LNCaP clone FGC (cell line): ENCODE results near the gene NFIX.

ENCODE experiments used
- DNase-seq: peaks from one replicate; pipeline ENCODE4 v3.0.0-alpha.2; 2011; ENCODE audit warnings: low read depth
- H3K4me3 ChIP-seq: 2 replicates; pipeline ENCODE4 v1.5.1; 2011; ENCODE audit warnings: mild to moderate bottlenecking, low read depth, low read length, control low read depth
- TF ChIP-seq, protein P1 (sequence below): IDR thresholded peaks from 2 replicates; pipeline ENCODE4 v1.5.1; 2012; ENCODE audit warnings: mild to moderate bottlenecking; ENCODE audit not compliant: control insufficient read depth, insufficient read depth; ENCODE audit errors: extremely low read depth

NFIX gene

DNA sequence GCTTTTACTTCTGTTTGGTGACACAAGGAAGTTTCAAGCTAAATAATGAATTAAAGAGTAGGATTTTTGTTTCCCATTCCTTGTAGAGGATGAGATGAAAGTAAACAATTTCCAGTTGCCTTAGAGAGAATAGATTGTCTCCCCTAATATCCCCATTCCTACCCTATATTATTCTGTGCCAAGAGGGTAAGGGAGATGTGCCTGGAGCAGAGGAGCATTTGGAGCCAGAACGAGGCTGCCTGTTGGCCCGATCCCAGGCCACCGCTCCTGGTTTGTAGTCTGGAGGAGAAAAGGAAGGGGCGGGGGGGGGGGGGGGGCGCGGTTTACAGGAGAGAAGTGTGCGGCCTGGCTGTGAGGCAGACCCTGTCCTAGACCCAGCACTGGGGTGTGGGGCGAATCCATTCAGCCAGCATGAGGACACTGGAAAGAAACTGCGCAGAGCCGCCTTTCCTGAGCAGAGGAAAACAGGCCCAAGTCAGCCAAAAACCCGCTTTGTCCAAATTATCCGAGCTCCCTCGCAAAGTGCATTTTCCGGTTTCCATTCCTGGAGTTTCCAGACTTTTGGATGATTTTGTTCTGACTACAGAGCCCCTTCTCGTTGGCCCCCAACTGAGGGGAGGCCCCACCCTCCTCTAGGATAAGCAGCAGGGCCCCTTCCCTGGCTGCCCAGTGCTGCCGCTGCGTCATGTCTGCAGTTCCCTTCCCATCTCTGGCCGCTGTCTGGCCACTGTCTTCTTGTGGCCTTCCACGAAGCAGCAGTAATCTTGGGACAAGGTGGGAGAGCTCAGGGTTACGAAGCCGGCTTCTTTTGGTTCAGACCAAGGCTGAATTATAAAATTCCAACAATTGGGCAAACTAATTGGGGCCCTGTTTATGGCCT lies 23.0 kb downstream of the NFIX start:
- H3K4me3 ChIP-seq, result peak overlapping the region; percentile 49

GRCh38 chr19:13019332-13019731 lies 24.1 kb downstream of the NFIX start:
- peak overlapping the region; percentile 49 for H3K4me3 ChIP-seq
- DNase-seq, result no peak
- TF ChIP-seq, protein P1, sequence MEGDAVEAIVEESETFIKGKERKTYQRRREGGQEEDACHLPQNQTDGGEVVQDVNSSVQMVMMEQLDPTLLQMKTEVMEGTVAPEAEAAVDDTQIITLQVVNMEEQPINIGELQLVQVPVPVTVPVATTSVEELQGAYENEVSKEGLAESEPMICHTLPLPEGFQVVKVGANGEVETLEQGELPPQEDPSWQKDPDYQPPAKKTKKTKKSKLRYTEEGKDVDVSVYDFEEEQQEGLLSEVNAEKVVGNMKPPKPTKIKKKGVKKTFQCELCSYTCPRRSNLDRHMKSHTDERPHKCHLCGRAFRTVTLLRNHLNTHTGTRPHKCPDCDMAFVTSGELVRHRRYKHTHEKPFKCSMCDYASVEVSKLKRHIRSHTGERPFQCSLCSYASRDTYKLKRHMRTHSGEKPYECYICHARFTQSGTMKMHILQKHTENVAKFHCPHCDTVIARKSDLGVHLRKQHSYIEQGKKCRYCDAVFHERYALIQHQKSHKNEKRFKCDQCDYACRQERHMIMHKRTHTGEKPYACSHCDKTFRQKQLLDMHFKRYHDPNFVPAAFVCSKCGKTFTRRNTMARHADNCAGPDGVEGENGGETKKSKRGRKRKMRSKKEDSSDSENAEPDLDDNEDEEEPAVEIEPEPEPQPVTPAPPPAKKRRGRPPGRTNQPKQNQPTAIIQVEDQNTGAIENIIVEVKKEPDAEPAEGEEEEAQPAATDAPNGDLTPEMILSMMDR, result no peak

More for the DNA sequence above, 23.0 kb downstream of the NFIX start:
- DNase-seq, result no peak
- TF ChIP-seq, protein P1, result no peak

DNA sequence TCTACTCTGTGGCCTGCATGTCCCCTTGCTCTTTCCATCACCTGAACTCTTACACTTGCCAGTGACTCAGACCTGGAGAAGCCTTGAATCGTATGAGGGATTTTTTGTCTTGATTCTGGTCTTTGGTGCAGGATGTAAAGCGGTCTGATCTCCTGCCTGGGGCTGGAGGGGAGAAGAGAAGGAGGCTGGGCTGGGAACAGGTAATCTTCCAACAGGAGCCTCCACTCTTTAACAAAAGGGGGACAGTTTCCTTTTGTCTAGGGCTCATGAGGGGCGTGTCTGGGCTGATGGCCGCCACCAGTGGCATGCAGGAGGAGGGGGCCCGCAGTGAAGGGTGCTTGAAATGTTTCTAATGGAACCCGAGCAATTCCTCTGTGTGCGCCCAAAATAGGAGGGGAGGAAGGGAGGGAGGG lies 24.7 kb downstream of the NFIX start:
- TF ChIP-seq, protein P1, result no peak
- H3K4me3 ChIP-seq, result peak overlapping the region; percentile 49

GRCh38 chr19:13022111-13022858 lies 27.0 kb downstream of the NFIX start:
- no peak for DNase-seq

More for the DNA sequence above, 24.7 kb downstream of the NFIX start:
- no peak for DNase-seq

DNA sequence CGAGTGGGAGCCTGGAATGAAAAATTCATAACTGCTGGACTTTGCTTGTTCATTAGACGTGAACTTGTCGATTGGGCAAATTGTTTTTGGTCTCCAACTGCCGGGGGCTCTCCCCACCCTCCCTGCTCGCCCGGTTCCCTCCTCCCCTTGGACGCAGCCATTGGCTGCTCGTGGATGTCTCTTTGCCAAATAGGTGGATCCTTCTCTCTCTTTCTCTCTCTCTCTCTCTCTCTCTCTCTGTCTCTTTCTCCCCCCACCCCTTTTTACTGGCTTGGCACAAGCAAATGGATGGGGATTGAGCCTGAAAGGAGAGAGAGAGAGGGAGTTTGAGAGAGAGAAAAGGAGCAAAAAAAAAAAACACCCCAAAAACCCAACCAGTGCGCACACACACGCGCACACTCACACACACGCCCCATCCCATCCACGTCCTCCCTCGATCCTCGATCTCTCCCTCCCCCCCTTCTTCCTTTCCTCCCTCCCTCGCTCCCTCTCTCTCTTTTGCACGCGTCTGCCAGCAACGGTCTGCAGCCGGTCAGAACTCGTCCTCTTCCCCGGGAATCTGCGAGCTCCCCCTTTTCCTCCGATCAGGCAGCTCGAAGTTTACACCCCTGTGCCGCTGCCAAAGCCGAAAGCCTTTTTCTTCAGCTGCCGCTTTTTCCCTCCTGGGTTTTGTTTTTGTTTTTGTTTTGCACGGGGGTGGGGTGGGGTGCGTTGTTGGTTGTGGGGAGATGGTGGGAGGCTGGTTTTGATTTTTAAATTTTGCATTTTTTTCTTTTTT lies 27.8 kb downstream of the NFIX start:
- H3K4me3 ChIP-seq, result peak overlapping the region; percentile 60
- TF ChIP-seq, protein P1, result no peak
- DNase-seq, result peak; percentile 92

More at GRCh38 chr19:13022111-13022858, 27.0 kb downstream of the NFIX start:
- TF ChIP-seq, protein P1, result no peak
- peak overlapping the region; percentile 60 for H3K4me3 ChIP-seq

GRCh38 chr19:13023656-13024055 lies 28.4 kb downstream of the NFIX start:
- H3K4me3 ChIP-seq, result peak overlapping the region; percentile 60
- TF ChIP-seq, protein P1, result no peak
- DNase-seq, result no peak
